ENCODE data around the gene ST3GAL2.

The ST3GAL2 gene, protein sequence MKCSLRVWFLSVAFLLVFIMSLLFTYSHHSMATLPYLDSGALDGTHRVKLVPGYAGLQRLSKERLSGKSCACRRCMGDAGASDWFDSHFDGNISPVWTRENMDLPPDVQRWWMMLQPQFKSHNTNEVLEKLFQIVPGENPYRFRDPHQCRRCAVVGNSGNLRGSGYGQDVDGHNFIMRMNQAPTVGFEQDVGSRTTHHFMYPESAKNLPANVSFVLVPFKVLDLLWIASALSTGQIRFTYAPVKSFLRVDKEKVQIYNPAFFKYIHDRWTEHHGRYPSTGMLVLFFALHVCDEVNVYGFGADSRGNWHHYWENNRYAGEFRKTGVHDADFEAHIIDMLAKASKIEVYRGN

DNA sequence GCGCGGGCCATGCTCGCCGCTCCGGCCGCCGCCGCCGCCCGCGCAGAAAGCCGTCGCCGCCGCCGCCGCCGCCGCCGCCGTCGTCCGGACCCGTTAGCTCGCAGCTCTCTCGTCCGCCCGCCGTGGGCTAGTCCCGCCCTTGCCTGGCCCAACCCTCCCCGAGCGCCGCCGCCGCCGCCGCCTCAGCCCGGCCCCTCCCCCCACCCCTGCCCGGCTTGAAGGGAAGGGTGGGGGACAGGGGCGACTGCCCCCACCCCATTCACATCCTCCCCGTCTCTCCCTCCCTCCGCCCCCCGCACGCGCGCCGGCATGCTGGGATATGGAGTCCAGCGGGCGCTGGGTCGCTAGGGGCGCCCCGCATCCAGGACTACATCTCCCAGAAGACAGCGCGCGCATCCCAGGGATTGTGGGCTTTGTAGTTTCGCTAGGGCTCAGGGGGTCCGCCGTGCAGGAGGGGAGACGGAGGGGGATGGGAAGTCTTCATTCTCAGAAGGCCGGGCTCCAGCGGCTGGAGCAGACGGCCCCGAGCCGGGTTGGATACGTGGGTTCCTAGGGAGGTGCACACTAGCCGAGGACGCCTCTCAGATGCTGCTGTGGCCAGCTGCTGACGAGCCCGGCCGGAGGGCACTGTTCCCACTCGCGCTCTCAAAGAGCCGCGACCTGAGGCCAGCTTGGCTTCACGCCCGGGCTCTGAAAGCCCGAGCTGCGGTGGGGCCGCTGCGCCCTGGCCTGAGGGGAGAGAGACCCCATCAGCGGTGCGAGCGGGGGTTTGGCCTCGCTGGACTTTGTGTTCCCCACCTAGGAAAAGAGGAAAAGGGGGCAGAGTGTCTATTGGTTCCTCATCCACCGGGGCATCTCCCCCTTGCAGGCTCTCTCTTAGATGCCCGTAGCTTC, at the start of gene ST3GAL2:
ST3GAL2 (minus strand) TSS at position 132 of the 894 bp plus-strand sequence. CDS start 40,570 bp downstream, outside the sequence.
- DNase-seq (ENCODE audit: low read depth) = peak; percentile 78
- TF ChIP-seq, protein P1, sequence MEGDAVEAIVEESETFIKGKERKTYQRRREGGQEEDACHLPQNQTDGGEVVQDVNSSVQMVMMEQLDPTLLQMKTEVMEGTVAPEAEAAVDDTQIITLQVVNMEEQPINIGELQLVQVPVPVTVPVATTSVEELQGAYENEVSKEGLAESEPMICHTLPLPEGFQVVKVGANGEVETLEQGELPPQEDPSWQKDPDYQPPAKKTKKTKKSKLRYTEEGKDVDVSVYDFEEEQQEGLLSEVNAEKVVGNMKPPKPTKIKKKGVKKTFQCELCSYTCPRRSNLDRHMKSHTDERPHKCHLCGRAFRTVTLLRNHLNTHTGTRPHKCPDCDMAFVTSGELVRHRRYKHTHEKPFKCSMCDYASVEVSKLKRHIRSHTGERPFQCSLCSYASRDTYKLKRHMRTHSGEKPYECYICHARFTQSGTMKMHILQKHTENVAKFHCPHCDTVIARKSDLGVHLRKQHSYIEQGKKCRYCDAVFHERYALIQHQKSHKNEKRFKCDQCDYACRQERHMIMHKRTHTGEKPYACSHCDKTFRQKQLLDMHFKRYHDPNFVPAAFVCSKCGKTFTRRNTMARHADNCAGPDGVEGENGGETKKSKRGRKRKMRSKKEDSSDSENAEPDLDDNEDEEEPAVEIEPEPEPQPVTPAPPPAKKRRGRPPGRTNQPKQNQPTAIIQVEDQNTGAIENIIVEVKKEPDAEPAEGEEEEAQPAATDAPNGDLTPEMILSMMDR (IDR thresholded peaks at IDR 0.05; ENCODE audit: low read depth, low read length, missing control alignments) = peak; percentile 6
- peak within 1 kb of the TSS; percentile 81 for H3K4me3 ChIP-seq (ENCODE audit: low read depth, low read length)

DNA sequence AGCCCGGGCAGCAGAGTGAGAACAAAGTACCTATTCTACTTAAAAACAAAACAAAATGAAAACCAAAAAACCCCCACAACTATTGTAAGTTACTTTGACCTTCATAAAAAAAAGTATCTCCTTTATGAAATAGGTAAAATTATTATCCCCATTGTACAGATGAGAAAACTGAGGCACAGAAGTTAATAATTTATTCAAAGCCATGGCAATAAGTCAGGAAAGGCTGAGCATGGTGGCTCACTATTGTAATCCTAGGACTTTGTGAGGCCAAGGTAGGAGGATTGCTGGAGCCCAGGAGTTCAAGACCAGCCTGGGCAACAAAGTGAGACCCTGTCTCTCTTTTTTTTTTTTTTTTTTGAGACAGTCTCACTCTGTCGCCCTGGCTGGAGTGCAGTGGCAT, 46.0 kb upstream of the ST3GAL2 start:
- no peak overlapping the region for H3K4me3 ChIP-seq (ENCODE audit: low read depth, low read length)

DNA sequence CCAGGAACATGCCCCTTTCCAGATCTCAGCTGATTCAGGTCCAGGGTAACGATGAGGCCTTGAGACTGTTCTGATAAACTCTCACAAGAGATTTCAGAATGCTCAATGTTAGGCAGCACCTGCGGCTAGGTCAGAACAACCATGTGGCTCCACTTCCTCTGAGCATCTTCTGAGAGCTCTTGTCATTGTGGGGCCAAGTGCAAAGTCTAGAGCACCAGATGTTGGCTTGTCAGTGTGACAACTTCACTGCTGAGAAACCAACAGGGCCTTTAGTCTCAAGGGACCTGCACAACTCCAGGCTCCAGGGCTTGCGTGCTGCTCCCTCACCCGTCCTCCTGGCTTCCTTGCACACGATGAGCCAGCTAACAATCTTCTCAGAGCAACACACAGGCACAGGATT, 44.5 kb upstream of the ST3GAL2 start:
- no peak overlapping the region for H3K4me3 ChIP-seq (ENCODE audit: low read depth, low read length)
- TF ChIP-seq, protein P1 (IDR thresholded peaks at IDR 0.05; ENCODE audit: low read depth, low read length, missing control alignments) = no peak
- peak; percentile 26 for DNase-seq (ENCODE audit: low read depth)

More for the DNA sequence above, 46.0 kb upstream of the ST3GAL2 start:
- no peak for DNase-seq (ENCODE audit: low read depth)
- TF ChIP-seq, protein P1 (IDR thresholded peaks at IDR 0.05; ENCODE audit: low read depth, low read length, missing control alignments) = no peak

DNA sequence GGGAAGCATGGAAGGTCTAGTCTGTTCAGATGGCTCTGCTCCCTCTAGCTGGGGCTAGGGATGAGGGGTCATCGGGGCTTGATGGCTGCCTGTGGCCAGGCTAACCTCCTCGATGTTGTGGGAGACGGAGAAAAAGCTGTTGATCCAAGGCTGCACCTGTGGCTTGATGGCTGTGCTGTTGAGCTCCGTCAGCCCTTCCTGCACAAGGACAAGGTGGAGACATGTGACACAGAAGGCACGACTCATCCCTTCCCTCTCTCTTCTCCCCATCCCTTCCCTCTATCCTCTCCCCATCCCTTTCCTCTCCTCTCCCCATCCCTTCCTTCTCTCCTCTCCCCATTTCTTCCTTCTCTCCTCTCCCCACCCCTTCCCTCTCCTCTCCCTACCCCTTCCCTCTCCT, 43.7 kb upstream of the ST3GAL2 start:
- TF ChIP-seq, protein P1 (IDR thresholded peaks at IDR 0.05; ENCODE audit: low read depth, low read length, missing control alignments) = no peak

DNA sequence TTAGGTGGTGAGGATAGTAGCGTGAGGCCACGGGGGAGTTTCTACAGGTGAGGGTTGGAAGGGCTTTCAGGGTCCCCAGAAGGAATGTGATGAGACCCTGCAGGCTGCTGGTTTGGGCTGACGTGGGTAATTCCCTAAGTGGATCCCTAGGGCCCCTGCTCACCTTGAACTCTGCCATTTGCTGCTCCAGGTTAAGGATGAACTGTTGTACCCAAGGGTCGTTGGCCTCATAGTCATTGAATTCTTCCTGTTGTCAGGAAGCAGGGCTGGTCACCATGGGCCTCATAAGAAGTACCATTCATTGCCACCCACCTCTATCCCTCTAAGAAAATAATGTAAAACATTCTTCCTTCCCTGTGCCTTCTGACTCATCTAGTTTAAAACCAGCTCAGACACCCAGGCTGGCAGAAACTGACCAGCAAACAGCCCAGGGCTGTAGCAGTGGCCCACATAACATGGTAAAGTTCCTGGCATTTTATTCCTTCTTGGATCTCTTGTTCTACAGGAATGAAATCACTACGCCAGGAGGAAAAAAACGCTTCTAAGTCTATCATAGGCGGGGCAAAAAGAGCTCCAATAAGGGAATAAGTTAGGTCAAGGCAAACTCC, 43.1 kb upstream of the ST3GAL2 start:
- no peak overlapping the region for H3K4me3 ChIP-seq (ENCODE audit: low read depth, low read length)
- TF ChIP-seq, protein P1 (IDR thresholded peaks at IDR 0.05; ENCODE audit: low read depth, low read length, missing control alignments) = no peak
- DNase-seq (ENCODE audit: low read depth) = no peak

More for the DNA sequence above, 43.7 kb upstream of the ST3GAL2 start:
- no peak for DNase-seq (ENCODE audit: low read depth)
- no peak overlapping the region for H3K4me3 ChIP-seq (ENCODE audit: low read depth, low read length)

DNA sequence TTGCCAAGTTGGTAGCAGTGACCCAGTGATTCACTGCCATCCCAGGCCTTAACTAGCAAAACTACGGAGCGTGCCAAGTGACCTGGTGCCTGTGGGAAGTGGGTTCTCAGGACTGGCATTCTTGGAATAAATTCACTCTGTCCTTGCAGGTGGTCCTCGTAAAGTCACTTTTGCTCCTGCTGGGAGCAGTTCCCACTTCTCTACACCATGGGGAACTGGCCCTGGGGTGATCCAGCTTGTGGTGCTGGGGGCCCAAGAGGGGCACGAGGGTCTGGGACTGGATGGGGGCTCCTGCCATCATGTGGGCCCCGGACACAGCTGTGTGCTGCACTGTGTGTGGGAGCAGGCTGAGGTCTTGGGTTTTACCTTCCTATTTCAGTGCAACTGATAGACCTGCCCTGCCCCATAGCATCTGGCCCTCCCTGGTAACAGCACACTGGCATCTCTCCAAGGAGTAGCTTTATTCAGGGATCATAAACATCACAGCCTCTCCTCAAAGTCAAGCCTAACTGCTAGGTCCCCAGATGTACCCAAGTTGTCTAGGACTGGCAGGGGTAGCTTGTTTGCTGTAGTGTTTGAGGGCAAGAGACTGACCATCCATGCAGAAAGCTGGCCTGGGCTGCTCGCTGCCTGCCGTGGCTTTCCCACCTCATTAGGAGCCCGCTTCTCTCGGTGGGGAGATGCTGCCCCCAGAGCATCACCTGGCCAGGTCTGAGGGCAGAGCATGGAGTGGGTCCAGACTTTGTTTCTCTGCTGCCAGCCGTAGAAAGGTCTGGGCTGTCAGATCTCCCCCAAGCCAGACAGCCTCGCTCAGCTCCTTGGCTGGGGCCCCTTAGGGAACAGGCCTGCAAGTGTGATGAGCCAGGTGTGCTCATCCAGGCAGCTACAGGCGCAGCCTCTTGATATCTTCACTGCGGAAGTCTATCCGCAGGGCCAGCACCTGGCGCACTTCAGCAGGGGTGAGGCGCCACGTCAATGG, 41.5 kb upstream of the ST3GAL2 start:
- DNase-seq (ENCODE audit: low read depth) = no peak
- H3K4me3 ChIP-seq (ENCODE audit: low read depth, low read length) = no peak overlapping the region

More for the DNA sequence above, 41.5 kb upstream of the ST3GAL2 start:
- TF ChIP-seq, protein P1 (IDR thresholded peaks at IDR 0.05; ENCODE audit: low read depth, low read length, missing control alignments) = no peak

Data from GM12864 (cell line).